ENCODE results near the gene SCAF11. TPM values are rescaled to one million over a fixed set of nuclear protein-coding genes. Genes with fewer than 3 reads are reported as not detected.

The SCAF11 gene
- total RNA-seq, 1 donor from 2014 or later: 33.1 TPM

GRCh38 chr12:45980540-45980939, 9.8 kb downstream of the SCAF11 start:
- no peak for DNase-seq (ENCODE audit: low read depth in 2 of 2)

GRCh38 chr12:45978108-45978507, 12.3 kb downstream of the SCAF11 start:
- no peak for DNase-seq (ENCODE audit: low read depth in 2 of 2)

- DNase-seq (ENCODE audit: low read depth in 2 of 2): no peak
Observed at GRCh38 chr12:45977620-45978019, 12.8 kb downstream of the SCAF11 start.

GRCh38 chr12:45975506-45975905, 14.9 kb downstream of the SCAF11 start:
- no peak for DNase-seq (ENCODE audit: low read depth in 2 of 2)

GRCh38 chr12:45974883-45975282, 15.5 kb downstream of the SCAF11 start:
- DNase-seq (ENCODE audit: low read depth in 2 of 2): no peak

- no peak for DNase-seq (ENCODE audit: low read depth in 2 of 2)
Observed at GRCh38 chr12:45974171-45974719, 16.1 kb downstream of the SCAF11 start.

GRCh38 chr12:45973526-45973925, 16.8 kb downstream of the SCAF11 start:
- peak in 1 of 2 donors; percentile 43 for DNase-seq (ENCODE audit: low read depth in 2 of 2)

- no peak for DNase-seq (ENCODE audit: low read depth in 2 of 2)
Observed at GRCh38 chr12:45970391-45970790, 20.0 kb downstream of the SCAF11 start.

- DNase-seq (ENCODE audit: low read depth in 2 of 2): no peak
Observed at GRCh38 chr12:45969084-45969483, 21.3 kb downstream of the SCAF11 start.

GRCh38 chr12:45966486-45966885, 23.9 kb downstream of the SCAF11 start:
- peak in 1 of 2 donors; percentile 61 for DNase-seq (ENCODE audit: low read depth in 2 of 2)

- DNase-seq (ENCODE audit: low read depth in 2 of 2): peak in 1 of 2 donors; percentile 80
Observed at GRCh38 chr12:45962553-45963325, 27.6 kb downstream of the SCAF11 start.

- no peak for DNase-seq (ENCODE audit: low read depth in 2 of 2)
Observed at GRCh38 chr12:45959728-45960127, 30.6 kb downstream of the SCAF11 start.

GRCh38 chr12:45959025-45959424, 31.3 kb downstream of the SCAF11 start:
- no peak for DNase-seq (ENCODE audit: low read depth in 2 of 2)

- no peak for DNase-seq (ENCODE audit: low read depth in 2 of 2)
Observed at GRCh38 chr12:45948546-45948945, 41.8 kb downstream of the SCAF11 start.

- DNase-seq (ENCODE audit: low read depth in 2 of 2): no peak
Observed at GRCh38 chr12:45946435-45946834, 43.9 kb downstream of the SCAF11 start.

- DNase-seq (ENCODE audit: low read depth in 2 of 2): no peak
Observed at GRCh38 chr12:45944771-45945170, 45.6 kb downstream of the SCAF11 start.

GRCh38 chr12:45939759-45940158, 50.6 kb downstream of the SCAF11 start:
- no peak for DNase-seq (ENCODE audit: low read depth in 2 of 2)

GRCh38 chr12:45938566-45938965, 51.8 kb downstream of the SCAF11 start:
- peak in 1 of 2 donors; percentile 26 for DNase-seq (ENCODE audit: low read depth in 2 of 2)

- DNase-seq (ENCODE audit: low read depth in 2 of 2): no peak
Observed at GRCh38 chr12:45934956-45935355, 55.4 kb downstream of the SCAF11 start.

- no peak for DNase-seq (ENCODE audit: low read depth in 2 of 2)
Observed at GRCh38 chr12:45933504-45933903, 56.9 kb downstream of the SCAF11 start.

- DNase-seq (ENCODE audit: low read depth in 2 of 2): no peak
Observed at GRCh38 chr12:45930369-45930768, 60.0 kb downstream of the SCAF11 start.

GRCh38 chr12:45928309-45928708, 62.1 kb downstream of the SCAF11 start:
- no peak for DNase-seq (ENCODE audit: low read depth in 2 of 2)

GRCh38 chr12:45918818-45919217, 71.6 kb downstream of the SCAF11 start:
- DNase-seq (ENCODE audit: low read depth in 2 of 2): no peak

Data from dermis microvascular lymphatic vessel endothelial cell (primary cell).